OCI-LY7 (cell line): Measurements from ENCODE around the gene TAF1C. TPM values are rescaled to one million over a fixed set of nuclear protein-coding genes. Genes with fewer than 3 reads are reported as not detected.

ENCODE experiments used
- BruUV-seq: library from RNA; stranded (reverse); fragments of 400-500 nt; replicated peaks from 2 replicates; lab custom pipeline; 2021; lab: Mats Ljungman, UMichigan
- CTCF ChIA-PET: fragments of 300-600 bp; sonication (Branson Sonifier 250); formaldehyde crosslinking; loops from one replicate; lab custom pipeline; 2022; ENCODE audit warnings: antibody characterized with exemption; ENCODE audit not compliant: unreplicated experiment; lab: Charles Lee
- POLR2A ChIA-PET: fragments of 300-600 bp; sonication (Branson Sonifier 250); formaldehyde crosslinking; loops from one replicate; lab custom pipeline; 2022; ENCODE audit warnings: antibody characterized with exemption; lab: Charles Lee
- DNase-seq: peaks from one replicate; pipeline ENCODE4 v3.0.0-alpha.2; 2015; ENCODE audit warnings: low spot score
- H2AFZ ChIP-seq: fragments of 200-600 bp; sonication (generic), shearing (Covaris generic); 2 replicates; pipeline ENCODE4 v1.6.1; 2014; ENCODE audit warnings: mild to moderate bottlenecking, antibody characterized with exemption, low read length, moderate library complexity
- H3K27ac ChIP-seq: fragments of 200-600 bp; sonication (generic); 2 replicates; pipeline ENCODE4 v1.5.1; 2014; ENCODE audit warnings: mixed run types, low read depth, mild to moderate bottlenecking, moderate library complexity, low read length, inconsistent platforms; ENCODE audit not compliant: poor library complexity, severe bottlenecking
- H3K36me3 ChIP-seq: fragments of 200-600 bp; sonication (generic); 2 replicates; pipeline ENCODE4 v1.6.1; 2014; ENCODE audit warnings: mild to moderate bottlenecking, antibody characterized with exemption, low read length, moderate library complexity, mixed read lengths; ENCODE audit not compliant: insufficient read depth
- H3K4me1 ChIP-seq: fragments of 200-600 bp; sonication (generic); 2 replicates; pipeline ENCODE4 v1.5.1; 2014; ENCODE audit warnings: mild to moderate bottlenecking, low read length; ENCODE audit not compliant: insufficient read depth, poor library complexity, severe bottlenecking
- H3K4me2 ChIP-seq: fragments of 200-600 bp; sonication (generic); 2 replicates; pipeline ENCODE4 v1.6.1; 2014; ENCODE audit warnings: mild to moderate bottlenecking, low read length
- H3K4me3 ChIP-seq: fragments of 200-600 bp; sonication (generic); 2 replicates; pipeline ENCODE4 v1.5.1; 2014; ENCODE audit warnings: mild to moderate bottlenecking, low read depth, low read length; ENCODE audit not compliant: poor library complexity, severe bottlenecking
- H3K79me2 ChIP-seq: fragments of 200-600 bp; sonication (generic); 2 replicates; pipeline ENCODE4 v1.6.1; 2016; ENCODE audit warnings: low read depth, mild to moderate bottlenecking, low read length, moderate library complexity, mixed read lengths; ENCODE audit not compliant: insufficient read depth
- H3K9me2 ChIP-seq: fragments of 200-600 bp; sonication (generic); 2 replicates; pipeline ENCODE4 v1.6.1; 2016; ENCODE audit warnings: mild to moderate bottlenecking, low read length, mixed read lengths; ENCODE audit not compliant: insufficient read depth
- H3K9me3 ChIP-seq: fragments of 200-600 bp; sonication (generic); 2 replicates; pipeline ENCODE4 v1.6.1; 2014; ENCODE audit warnings: mild to moderate bottlenecking, mixed run types, low read length, mixed read lengths
- H4K20me1 ChIP-seq: fragments of 200-600 bp; sonication (generic); 2 replicates; pipeline ENCODE4 v1.6.1; 2014; ENCODE audit warnings: mild to moderate bottlenecking, antibody characterized with exemption, low read length, moderate library complexity, mixed read lengths; ENCODE audit not compliant: insufficient read depth
- EZH2phosphoT487 ChIP-seq: fragments of 200-600 bp; sonication (generic); IDR thresholded peaks from 2 replicates; pipeline ENCODE4 v1.6.1; 2018; ENCODE audit warnings: low read depth, borderline replicate concordance, mild to moderate bottlenecking, mixed run types, antibody characterized with exemption, low read length, moderate library complexity, mixed read lengths
- intact Hi-C: fragments of 100-400 bp; cut with micrococcal nuclease; formaldehyde crosslinking; loops from one replicate; pipeline ENCODE4 v1.10.0; 2022; ENCODE audit not compliant: unreplicated experiment
- total RNA-seq, 2 experiments: library from RNA; depleted of rRNA in 1 of 2; stranded (reverse); fragments of >200 nt in 1 of 2; shearing (Covaris generic) in 1 of 2; gene quantifications; 2 replicates each; pipeline ENCODE4 v1.2.3, GENCODE V29; 2014 to 2022
- TF ChIP-seq, protein P1 (sequence below): fragments of 200-600 bp; sonication (generic); conservative IDR thresholded peaks from 2 replicates; pipeline ENCODE4 v1.5.1; 2014; ENCODE audit warnings: mild to moderate bottlenecking, antibody characterized with exemption, low read length, moderate library complexity, mixed read lengths

The TAF1C gene
- total RNA-seq, 2 experiments from 2014 or later, result 64.6 to 66.1 TPM

GRCh38 chr16:84144859-84145639 lies 41.8 kb downstream of the TAF1C start, which contains the start of the genes DNAAF1 and HSDL1:
Gene DNAAF1 (plus strand): TSS chr16:84145308. CDS start chr16:84145441, 133 bp downstream.
Gene HSDL1 (minus strand): TSS chr16:84145177. CDS start chr16:84131321, 13,856 bp downstream.
- Histone ChIP-seq H2AFZ (peak within 1 kb of the TSS; percentile 54), H3K9me2 (no peaks in the 10 kb centered on the region), H4K20me1 (0 out of 2 replicates have a peak, but pooled peaks cover 9% of the 10 kb centered on the region), H3K9me3 (no peaks in the 10 kb centered on the region), H3K27ac (peak within 1 kb of the TSS; percentile 50), H3K4me1 (peaks cover 17% of the 10 kb centered on the region), H3K4me2 (peak within 1 kb of the TSS; percentile 98), H3K36me3 (peaks cover 4% of the 10 kb centered on the region; the same call in 1 of the 2 replicates), H3K79me2 (peaks cover 20% of the 10 kb centered on the region), H3K4me3 (peak within 1 kb of the TSS; percentile 74)
- intact Hi-C loops, result loop anchor here (5.0 kb wide), 1 partner anchor 42 kb away; the partner anchor contains the start of gene TAF1C
- CTCF ChIA-PET, result no interaction called here
- TF ChIP-seq EZH2phosphoT487, result no peak
- TF ChIP-seq, protein P1, sequence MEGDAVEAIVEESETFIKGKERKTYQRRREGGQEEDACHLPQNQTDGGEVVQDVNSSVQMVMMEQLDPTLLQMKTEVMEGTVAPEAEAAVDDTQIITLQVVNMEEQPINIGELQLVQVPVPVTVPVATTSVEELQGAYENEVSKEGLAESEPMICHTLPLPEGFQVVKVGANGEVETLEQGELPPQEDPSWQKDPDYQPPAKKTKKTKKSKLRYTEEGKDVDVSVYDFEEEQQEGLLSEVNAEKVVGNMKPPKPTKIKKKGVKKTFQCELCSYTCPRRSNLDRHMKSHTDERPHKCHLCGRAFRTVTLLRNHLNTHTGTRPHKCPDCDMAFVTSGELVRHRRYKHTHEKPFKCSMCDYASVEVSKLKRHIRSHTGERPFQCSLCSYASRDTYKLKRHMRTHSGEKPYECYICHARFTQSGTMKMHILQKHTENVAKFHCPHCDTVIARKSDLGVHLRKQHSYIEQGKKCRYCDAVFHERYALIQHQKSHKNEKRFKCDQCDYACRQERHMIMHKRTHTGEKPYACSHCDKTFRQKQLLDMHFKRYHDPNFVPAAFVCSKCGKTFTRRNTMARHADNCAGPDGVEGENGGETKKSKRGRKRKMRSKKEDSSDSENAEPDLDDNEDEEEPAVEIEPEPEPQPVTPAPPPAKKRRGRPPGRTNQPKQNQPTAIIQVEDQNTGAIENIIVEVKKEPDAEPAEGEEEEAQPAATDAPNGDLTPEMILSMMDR, result peak; percentile 50
- POLR2A ChIA-PET, result interaction anchor here (2.0 kb wide), 1 partner anchor 28 kb away, joined by 15 read pairs; the partner anchor contains the start of gene MBTPS1
- BruUV-seq, result no TSS peak
- DNase-seq, result peak; percentile 92

DNA sequence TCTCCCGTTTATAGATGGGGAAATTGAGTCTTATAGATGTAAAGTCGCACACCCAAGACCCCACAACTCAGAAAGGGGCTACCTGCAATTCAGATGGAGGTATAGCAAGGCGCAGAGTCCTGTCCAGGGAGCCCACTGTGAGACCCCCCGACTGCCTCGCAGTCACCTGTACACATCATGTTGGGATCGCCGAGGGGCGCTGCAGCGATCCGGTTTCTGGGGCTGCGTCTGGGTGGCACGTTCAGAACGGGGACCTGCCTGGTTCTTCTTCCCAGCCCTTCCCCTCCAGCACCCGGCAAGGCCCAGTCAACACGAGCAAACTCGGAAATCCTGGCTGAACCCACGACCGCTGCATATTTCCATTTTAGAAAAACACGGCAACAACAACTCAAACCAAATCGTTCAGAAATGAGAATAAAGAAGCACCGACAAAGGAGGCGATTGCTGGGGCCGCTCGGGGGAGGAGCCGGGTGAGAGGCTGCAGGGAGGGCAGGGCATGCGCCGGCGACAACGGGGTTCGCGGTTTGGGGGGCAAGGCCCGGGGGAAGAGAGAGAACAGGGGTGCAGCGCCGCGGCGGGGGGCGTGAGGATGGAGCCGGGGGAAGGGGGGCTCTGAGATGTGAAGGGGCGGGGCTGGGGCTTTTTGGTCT lies 42.5 kb downstream of the TAF1C start:
- peaks cover 20% of the 10 kb centered on the region for H3K79me2 ChIP-seq
- no TSS peak for BruUV-seq
- TF ChIP-seq EZH2phosphoT487, result no peak
- TF ChIP-seq, protein P1, result peak; percentile 57

More for the DNA sequence above, 42.5 kb downstream of the TAF1C start:
- peak overlapping the region; percentile 98 for H3K4me2 ChIP-seq
- DNase-seq, result peak; percentile 53
- no peaks in the 10 kb centered on the region for H3K9me2 ChIP-seq
- H3K27ac ChIP-seq, result peak overlapping the region; percentile 50
- H2AFZ ChIP-seq, result peak overlapping the region; percentile 54
- H3K36me3 ChIP-seq, result peaks cover 4% of the 10 kb centered on the region; the same call in 1 of the 2 replicates
- peak overlapping the region; percentile 74 for H3K4me3 ChIP-seq
- POLR2A ChIA-PET, result interaction anchor here (0.6 to 2.0 kb wide), 3 partner anchors 12 to 27 kb away, joined by 3 to 15 read pairs (median 6); partner anchors contain the start of gene MBTPS1
- peaks cover 17% of the 10 kb centered on the region for H3K4me1 ChIP-seq
- 0 out of 2 replicates have a peak, but pooled peaks cover 9% of the 10 kb centered on the region for H4K20me1 ChIP-seq
- no peaks in the 10 kb centered on the region for H3K9me3 ChIP-seq
- intact Hi-C loops, result no loop called here
- CTCF ChIA-PET, result interaction anchor here (0.6 kb wide), 1 partner anchor 8 kb away, joined by 4 read pairs; no protein-coding TSS in a partner anchor
